Myometrial cell (primary cell): ENCODE measurements around the gene SLC26A4. TPM values are rescaled to one million over a fixed set of nuclear protein-coding genes. Genes with fewer than 3 reads are reported as not detected.

Experiments used
- total RNA-seq: library from RNA; depleted of rRNA; stranded (reverse); fragments of >200 nt; gene quantifications from 2 replicates; pipeline ENCODE4 v1.2.3, GENCODE V29; 2015

SLC26A4 gene
- under 0.01 and 0.18 TPM in 2 replicates for total RNA-seq

GRCh38 chr7:107660381-107661080 is at the start of gene SLC26A4:
Gene SLC26A4, plus strand, starts transcription at chr7:107660828. Its CDS starts 814 bp downstream, at chr7:107661642.

GRCh38 chr7:107743567-107744344 is 83.1 kb downstream of the SLC26A4 start, which contains the start of gene CBLL1:
Gene CBLL1, plus strand, starts transcription at chr7:107744142. Its CDS starts 22 bp downstream, at chr7:107744164.

Other genes starting within 250 kb of the SLC26A4 start
- 0.71 TPM in 1 of 2 replicates, not detected in the other for gene GPR22, start 190.8 kb upstream of the SLC26A4 start, total RNA-seq
- gene COG5, start 96.9 kb upstream of the SLC26A4 start, total RNA-seq = 23.9 and 42.7 TPM in 2 replicates
- gene DUS4L, start 96.9 kb upstream of the SLC26A4 start, total RNA-seq = 10.5 and 11.2 TPM in 2 replicates
- gene BCAP29, start 80.6 kb upstream of the SLC26A4 start, total RNA-seq = 85.9 and 131 TPM in 2 replicates
- gene CBLL1, start 83.3 kb downstream of the SLC26A4 start, total RNA-seq = 11.3 and 12.7 TPM in 2 replicates
- gene SLC26A3, start 142.4 kb downstream of the SLC26A4 start, total RNA-seq = not detected in 2 replicates
- gene DLD, start 230.4 kb downstream of the SLC26A4 start, total RNA-seq = 51.0 and 107 TPM in 2 replicates